ENCODE data around the gene PRAMEF20. TPM values are rescaled to one million over a fixed set of nuclear protein-coding genes. Genes with fewer than 3 reads are reported as not detected.

Gene PRAMEF20
- total RNA-seq, 4 donors from 2014 or later, result not detected

- no peaks in the 10 kb centered on the region for H3K27me3 ChIP-seq
- no peaks in the 10 kb centered on the region for H3K36me3 ChIP-seq
- no peak for ATAC-seq
- intact Hi-C loops (cut with DNase I; ENCODE audit: low total_unique reads), result no loop called here
- peak overlapping the region in 3 of 4 donors; percentile 31 to 58 (median 36) for H3K27ac ChIP-seq
- in situ Hi-C loops (cut with MboI; ENCODE audit: low sequenced_read_pairs in 4 of 4), result no loop called here
- DNase-seq, result no peak
- H3K4me3 ChIP-seq, result no peak overlapping the region
- TF ChIP-seq CTCF (IDR thresholded peaks at IDR 0.05 in 4 of 5, conservative IDR thresholded peaks at IDR 0.05 in 1 of 5) (no peak), POLR2A (IDR thresholded peaks at IDR 0.05) (no peak)
- H3K4me1 ChIP-seq, result no peaks in the 10 kb centered on the region
- no peaks in the 10 kb centered on the region for H3K9me3 ChIP-seq
Measured at GRCh38 chr1:13443335-13443979, 33.2 kb downstream of the PRAMEF20 start.

- ATAC-seq (peak; percentile 99), DNase-seq (peak; percentile 85 to 89)
- in situ Hi-C loops (cut with MboI; ENCODE audit: low sequenced_read_pairs in 4 of 4), result loop anchor here in 1 of 4 donors (25.0 kb wide), 1 partner anchor 112 kb away; no protein-coding TSS in a partner anchor
- TF ChIP-seq POLR2A (IDR thresholded peaks at IDR 0.05), result peak in 1 of 2 donors; percentile 41
- TF ChIP-seq CTCF (IDR thresholded peaks at IDR 0.05 in 4 of 5, conservative IDR thresholded peaks at IDR 0.05 in 1 of 5), result no peak
- H3K4me3 ChIP-seq, result no peak overlapping the region
- intact Hi-C loops (cut with DNase I; ENCODE audit: low total_unique reads), result no loop called here
- no peaks in the 10 kb centered on the region for H3K36me3 ChIP-seq
- H3K27ac ChIP-seq, result peak overlapping the region; percentile 50 to 79 (median 60)
- no peaks in the 10 kb centered on the region for H3K9me3 ChIP-seq
- H3K27me3 ChIP-seq, result no peaks in the 10 kb centered on the region
- H3K4me1 ChIP-seq, result peaks cover 0 to 10% of the 10 kb centered on the region in 2 donors
Measured at GRCh38 chr1:13450204-13450603, 40.0 kb downstream of the PRAMEF20 start.

- no peaks in the 10 kb centered on the region for H3K9me3 ChIP-seq
- intact Hi-C loops (cut with DNase I; ENCODE audit: low total_unique reads), result no loop called here
- H3K36me3 ChIP-seq, result no peaks in the 10 kb centered on the region
- DNase-seq (no peak), ATAC-seq (peak in 1 of 2 donors; percentile 22)
- no peaks in the 10 kb centered on the region for H3K27me3 ChIP-seq
- no peak overlapping the region for H3K4me3 ChIP-seq
- H3K27ac ChIP-seq, result peak overlapping the region in 2 of 4 donors; percentile 57 to 79
- in situ Hi-C loops (cut with MboI; ENCODE audit: low sequenced_read_pairs in 4 of 4), result loop anchor here in 1 of 4 donors (25.0 kb wide), 1 partner anchor 111 kb away; no protein-coding TSS in a partner anchor
- peaks cover 4 to 13% of the 10 kb centered on the region in 2 donors for H3K4me1 ChIP-seq
- TF ChIP-seq CTCF (IDR thresholded peaks at IDR 0.05 in 4 of 5, conservative IDR thresholded peaks at IDR 0.05 in 1 of 5) (no peak), POLR2A (IDR thresholded peaks at IDR 0.05) (no peak)
Measured at GRCh38 chr1:13451399-13451965, 41.2 kb downstream of the PRAMEF20 start.

- H3K36me3 ChIP-seq, result no peaks in the 10 kb centered on the region
- peak overlapping the region; percentile 22 to 44 (median 33) for H3K4me3 ChIP-seq
- peaks cover 11 to 12% of the 10 kb centered on the region in 2 donors for H3K4me1 ChIP-seq
- peak overlapping the region; percentile 75 to 84 (median 80) for H3K27ac ChIP-seq
- DNase-seq (no peak), ATAC-seq (peak; percentile 86)
- intact Hi-C loops (cut with DNase I; ENCODE audit: low total_unique reads) (no loop called here), in situ Hi-C loops (cut with MboI; ENCODE audit: low sequenced_read_pairs in 4 of 4) (loop anchor here in 1 of 4 donors (25.0 kb wide), 1 partner anchor 105 kb away; no protein-coding TSS in a partner anchor)
- no peaks in the 10 kb centered on the region for H3K9me3 ChIP-seq
- no peak for TF ChIP-seq POLR2A (IDR thresholded peaks at IDR 0.05)
- TF ChIP-seq CTCF (IDR thresholded peaks at IDR 0.05 in 4 of 5, conservative IDR thresholded peaks at IDR 0.05 in 1 of 5), result no peak
- H3K27me3 ChIP-seq, result no peaks in the 10 kb centered on the region
Measured at GRCh38 chr1:13456904-13457532, 46.8 kb downstream of the PRAMEF20 start.

Measured in gastrocnemius medialis (tissue), 4 donors.